ENCODE results near the gene LEFTY1.

The LEFTY1 gene

DNA sequence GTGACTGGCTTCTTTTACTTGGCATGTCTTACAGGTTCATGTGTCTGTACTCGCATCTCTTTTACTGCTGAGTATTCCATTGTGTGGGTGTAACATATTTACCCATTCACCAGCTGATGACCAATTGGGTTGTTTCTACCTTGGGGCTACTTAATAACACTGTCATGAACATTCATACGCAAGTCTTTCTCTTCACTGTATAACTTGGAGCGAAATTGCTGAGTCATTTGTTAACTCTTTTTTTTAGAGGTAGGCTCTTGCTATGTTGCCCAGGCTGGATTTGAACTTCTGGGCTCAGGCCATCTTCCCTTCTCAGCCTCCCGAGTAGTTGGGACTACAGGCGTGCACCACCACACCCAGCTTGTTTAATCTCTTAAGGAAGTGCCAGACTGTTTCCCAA, 28.6 kb upstream of the LEFTY1 start:
- CTCF ChIA-PET = interaction anchor here (1.3 to 14.9 kb wide), 3 partner anchors 58 to 445 kb away, joined by 4 to 190 read pairs (median 5); no protein-coding TSS in a partner anchor
- POLR2A ChIA-PET = no interaction called here
- H3K4me3 ChIP-seq (ENCODE audit: low read depth, low read length) = no peak overlapping the region
- TF ChIP-seq, protein P1, sequence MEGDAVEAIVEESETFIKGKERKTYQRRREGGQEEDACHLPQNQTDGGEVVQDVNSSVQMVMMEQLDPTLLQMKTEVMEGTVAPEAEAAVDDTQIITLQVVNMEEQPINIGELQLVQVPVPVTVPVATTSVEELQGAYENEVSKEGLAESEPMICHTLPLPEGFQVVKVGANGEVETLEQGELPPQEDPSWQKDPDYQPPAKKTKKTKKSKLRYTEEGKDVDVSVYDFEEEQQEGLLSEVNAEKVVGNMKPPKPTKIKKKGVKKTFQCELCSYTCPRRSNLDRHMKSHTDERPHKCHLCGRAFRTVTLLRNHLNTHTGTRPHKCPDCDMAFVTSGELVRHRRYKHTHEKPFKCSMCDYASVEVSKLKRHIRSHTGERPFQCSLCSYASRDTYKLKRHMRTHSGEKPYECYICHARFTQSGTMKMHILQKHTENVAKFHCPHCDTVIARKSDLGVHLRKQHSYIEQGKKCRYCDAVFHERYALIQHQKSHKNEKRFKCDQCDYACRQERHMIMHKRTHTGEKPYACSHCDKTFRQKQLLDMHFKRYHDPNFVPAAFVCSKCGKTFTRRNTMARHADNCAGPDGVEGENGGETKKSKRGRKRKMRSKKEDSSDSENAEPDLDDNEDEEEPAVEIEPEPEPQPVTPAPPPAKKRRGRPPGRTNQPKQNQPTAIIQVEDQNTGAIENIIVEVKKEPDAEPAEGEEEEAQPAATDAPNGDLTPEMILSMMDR (IDR thresholded peaks at IDR 0.05; ENCODE audit: insufficient read depth, low read length, missing control alignments) = no peak
- DNase-seq (ENCODE audit: low read depth, low spot score) = no peak

DNA sequence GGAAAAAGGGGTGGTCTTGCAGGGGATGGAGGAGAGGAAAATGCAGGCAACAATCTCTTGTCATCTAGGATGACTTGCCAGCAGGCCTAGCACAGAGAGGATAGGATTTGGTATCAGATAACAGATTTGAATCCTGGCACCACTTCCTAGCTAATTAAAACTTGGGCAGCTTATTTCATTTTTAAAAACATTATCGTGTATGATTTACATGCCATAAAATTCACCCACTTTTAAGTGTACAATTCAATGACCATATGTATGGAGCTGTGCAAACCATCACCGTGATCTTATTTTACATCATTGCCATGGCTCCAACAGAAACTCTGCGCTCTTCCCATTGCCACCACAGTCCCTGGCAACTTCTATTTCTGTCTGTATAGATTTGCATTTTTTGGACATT, 28.2 kb upstream of the LEFTY1 start:
- no peak overlapping the region for H3K4me3 ChIP-seq (ENCODE audit: low read depth, low read length)
- ChIA-PET CTCF (interaction anchor here (1.3 to 14.9 kb wide), 2 partner anchors 70 to 444 kb away, joined by 4 to 190 read pairs; no protein-coding TSS in a partner anchor), POLR2A (no interaction called here)
- TF ChIP-seq, protein P1 (IDR thresholded peaks at IDR 0.05; ENCODE audit: insufficient read depth, low read length, missing control alignments) = no peak
- DNase-seq (ENCODE audit: low read depth, low spot score) = no peak

DNA sequence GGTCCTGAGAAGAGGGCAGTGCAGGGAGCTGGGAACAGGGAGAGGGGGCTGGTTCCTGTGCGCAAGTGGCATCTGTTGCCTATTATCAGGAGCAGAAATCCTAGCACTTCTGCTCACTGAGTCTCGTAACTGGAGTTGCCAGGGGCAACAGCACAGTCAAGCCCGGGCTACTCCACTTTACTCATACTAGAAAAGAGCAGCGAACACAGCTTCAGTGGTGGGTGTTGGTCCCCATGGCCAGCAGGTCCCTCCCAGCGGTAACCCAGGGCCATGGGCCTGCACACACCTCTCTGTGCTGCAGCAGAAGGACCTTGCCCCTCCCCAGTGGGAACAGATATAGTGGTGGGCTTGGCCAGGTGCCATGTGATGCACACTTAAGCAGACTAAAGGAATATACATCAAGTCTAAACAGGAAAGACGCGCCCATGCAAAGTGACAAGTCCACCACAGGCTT, 26.6 kb upstream of the LEFTY1 start:
- no peak overlapping the region for H3K4me3 ChIP-seq (ENCODE audit: low read depth, low read length)
- TF ChIP-seq, protein P1 (IDR thresholded peaks at IDR 0.05; ENCODE audit: insufficient read depth, low read length, missing control alignments) = no peak
- CTCF ChIA-PET = interaction anchor here (1.0 to 14.9 kb wide), 3 partner anchors 25 to 443 kb away, joined by 3 to 190 read pairs (median 4); no protein-coding TSS in a partner anchor
- POLR2A ChIA-PET = interaction anchor here (1.0 kb wide), 1 partner anchor 8 kb away, joined by 3 read pairs; the partner anchor contains the start of gene PYCR2
- no peak for DNase-seq (ENCODE audit: low read depth, low spot score)

GRCh38 chr1:225914947-225915346, 26.0 kb upstream of the LEFTY1 start:
- CTCF ChIA-PET = interaction anchor here (1.7 to 14.9 kb wide), 4 partner anchors 7 to 442 kb away, joined by 4 to 190 read pairs (median 50); partner anchors contain the start of gene PYCR2

GRCh38 chr1:225914391-225914790, 25.4 kb upstream of the LEFTY1 start:
- TF ChIP-seq, protein P1 (IDR thresholded peaks at IDR 0.05; ENCODE audit: insufficient read depth, low read length, missing control alignments) = no peak
- CTCF ChIA-PET = interaction anchor here (1.7 to 14.9 kb wide), 4 partner anchors 8 to 442 kb away, joined by 4 to 190 read pairs (median 50); partner anchors contain the start of gene PYCR2
- POLR2A ChIA-PET = no interaction called here
- no peak for DNase-seq (ENCODE audit: low read depth, low spot score)
- no peak overlapping the region for H3K4me3 ChIP-seq (ENCODE audit: low read depth, low read length)

More at GRCh38 chr1:225914947-225915346, 26.0 kb upstream of the LEFTY1 start:
- no peak overlapping the region for H3K4me3 ChIP-seq (ENCODE audit: low read depth, low read length)
- POLR2A ChIA-PET = interaction anchor here (1.0 kb wide), 1 partner anchor 9 kb away, joined by 3 read pairs; the partner anchor contains the start of gene PYCR2
- TF ChIP-seq, protein P1 (IDR thresholded peaks at IDR 0.05; ENCODE audit: insufficient read depth, low read length, missing control alignments) = no peak
- no peak for DNase-seq (ENCODE audit: low read depth, low spot score)

Measured in AG04449 (cell line).